NCI-H1092 (cell line): ENCODE results near the gene TPO.

Source experiments
- DNase-seq: peaks from one replicate; lab custom pipeline; 2025; lab: John Stamatoyannopoulos, UW

TPO gene

GRCh38 chr2:1527153-1527992, 114.1 kb downstream of the TPO start:
- DNase-seq, result no peak

DNA sequence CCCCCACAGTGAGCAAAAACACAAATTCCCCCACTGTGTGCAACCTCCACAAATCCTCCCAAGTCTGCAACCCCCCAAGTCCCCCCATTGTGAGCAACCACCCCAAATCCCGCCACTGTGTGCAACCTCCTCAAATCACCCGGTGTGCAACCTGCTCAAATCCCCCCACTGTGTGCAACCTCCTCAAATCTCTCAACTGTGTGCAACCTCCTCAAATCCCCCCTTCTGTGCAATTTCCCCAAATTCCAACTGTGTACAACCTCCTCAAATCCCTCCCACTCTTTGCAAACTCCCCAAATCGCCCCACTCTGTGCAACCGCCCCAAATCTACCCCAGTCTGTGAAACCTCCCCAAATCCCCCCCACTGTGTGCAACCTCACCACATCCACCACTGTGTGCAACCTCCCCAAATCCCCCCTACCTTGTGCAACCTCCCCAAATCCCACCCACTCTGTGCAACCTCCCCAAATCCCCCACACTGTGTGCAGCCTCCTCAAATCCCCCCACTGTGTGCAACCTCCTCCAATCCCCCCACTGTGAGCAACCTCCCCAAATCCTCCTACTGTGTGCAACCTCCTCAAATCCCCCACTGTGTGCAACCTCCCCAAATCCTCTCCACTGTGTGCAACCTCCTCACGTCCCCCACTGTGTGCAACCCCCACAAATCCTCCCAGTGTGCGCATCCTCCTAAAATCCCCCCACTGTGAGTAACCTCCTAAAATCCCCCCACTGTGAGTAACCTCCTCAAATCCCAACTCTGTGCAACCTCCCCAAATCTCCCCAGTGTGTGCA, 115.2 kb downstream of the TPO start:
- DNase-seq, result no peak

GRCh38 chr2:1538663-1539062, 125.4 kb downstream of the TPO start:
- DNase-seq, result peak; percentile 37

- no peak for DNase-seq
These were observed 126.2 kb downstream of the TPO start for GRCh38 chr2:1539441-1539840.

DNA sequence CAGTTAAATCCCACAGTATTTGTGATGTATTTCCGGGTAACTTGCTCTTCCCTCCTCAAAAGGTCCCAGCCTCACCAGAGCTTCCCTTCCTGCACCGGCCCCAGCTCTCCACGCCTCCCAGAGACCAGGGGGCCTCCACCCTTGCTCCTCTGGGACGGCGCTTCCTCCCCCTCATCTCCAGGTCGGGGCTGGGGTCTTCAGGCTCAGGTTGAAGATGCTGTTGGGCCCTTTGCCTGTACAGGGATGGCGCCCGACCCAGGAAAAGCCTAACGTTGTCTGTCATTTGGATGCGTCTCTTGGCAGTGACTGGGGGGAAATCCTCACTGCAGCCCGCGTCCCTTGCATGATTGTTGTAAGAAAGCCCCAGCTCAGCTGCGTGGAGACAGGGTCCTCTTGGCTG, 126.7 kb downstream of the TPO start:
- DNase-seq, result no peak

GRCh38 chr2:1540481-1540880, 127.2 kb downstream of the TPO start:
- DNase-seq, result no peak

- DNase-seq, result no peak
These were observed 127.8 kb downstream of the TPO start for GRCh38 chr2:1541040-1541439.

GRCh38 chr2:1541819-1542475, 128.7 kb downstream of the TPO start:
- DNase-seq, result peak; percentile 47

DNA sequence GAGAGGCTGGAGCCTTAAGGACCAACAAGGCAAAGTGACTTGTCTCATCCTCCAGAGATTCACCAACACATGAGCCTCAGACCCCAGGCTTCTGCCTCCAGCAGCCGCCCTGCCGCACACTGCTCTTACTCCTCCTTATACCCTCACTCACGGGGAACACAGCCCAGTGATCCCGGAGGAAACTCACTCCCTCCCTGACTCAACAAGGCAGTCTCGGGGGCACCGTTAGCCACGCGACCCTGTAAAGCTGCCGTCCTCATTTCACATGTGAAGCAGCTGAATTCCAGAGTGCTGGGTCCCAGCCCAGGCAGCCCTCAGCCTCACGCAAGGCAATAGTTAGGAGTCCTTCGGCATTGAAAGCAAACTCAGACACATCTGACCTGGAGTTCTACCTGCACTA, 129.7 kb downstream of the TPO start:
- DNase-seq, result no peak

- no peak for DNase-seq
These were observed 130.7 kb downstream of the TPO start for GRCh38 chr2:1543776-1544477.

- no peak for DNase-seq
These were observed 131.3 kb downstream of the TPO start for GRCh38 chr2:1544478-1545069.

DNA sequence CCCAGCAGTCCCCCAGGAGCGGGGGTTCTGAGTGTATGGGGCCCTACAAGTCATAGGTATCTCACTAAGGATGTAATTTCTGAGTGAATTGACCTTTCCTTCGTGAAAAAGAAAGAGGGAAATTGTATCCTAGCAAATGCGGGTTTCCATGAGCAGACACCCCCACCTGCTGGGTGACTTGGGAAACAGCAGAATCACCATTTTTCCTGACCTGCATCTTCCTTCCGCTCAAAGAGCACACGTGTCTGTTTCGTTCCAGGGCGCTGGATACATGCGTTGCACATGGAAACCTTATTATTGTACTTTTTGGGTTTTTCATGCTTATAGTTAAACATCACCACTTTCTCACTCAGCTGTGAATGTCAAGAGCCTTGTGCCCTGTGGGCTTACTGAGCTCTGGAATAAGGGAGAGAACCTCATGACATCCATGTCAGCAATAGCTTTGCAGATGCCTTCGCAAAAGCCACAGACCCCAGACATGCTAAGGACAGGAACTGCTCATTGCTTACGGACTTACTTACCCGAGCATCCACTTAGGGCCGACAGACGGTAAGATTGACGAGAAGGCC, 132.8 kb downstream of the TPO start:
- DNase-seq, result no peak

DNA sequence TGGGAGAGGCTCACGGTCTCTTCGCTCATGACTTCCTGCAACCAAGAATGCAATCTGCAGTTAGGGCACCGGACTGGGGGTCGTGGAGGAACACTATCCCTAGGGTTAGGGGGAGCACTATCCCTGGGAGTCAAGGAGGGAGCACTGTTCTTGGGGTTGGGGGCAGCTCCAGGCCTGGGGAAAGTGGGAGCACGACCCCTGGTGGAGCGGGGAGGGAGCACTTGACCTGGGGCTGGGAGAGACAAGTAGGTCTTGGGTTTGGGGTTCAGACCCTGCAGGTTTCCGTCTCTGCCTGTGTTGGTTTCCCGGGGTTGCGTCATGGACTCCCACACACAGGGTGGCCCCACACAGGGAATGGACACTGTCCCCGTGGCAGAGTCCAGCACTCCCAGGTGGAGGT, 133.6 kb downstream of the TPO start:
- DNase-seq, result no peak

DNA sequence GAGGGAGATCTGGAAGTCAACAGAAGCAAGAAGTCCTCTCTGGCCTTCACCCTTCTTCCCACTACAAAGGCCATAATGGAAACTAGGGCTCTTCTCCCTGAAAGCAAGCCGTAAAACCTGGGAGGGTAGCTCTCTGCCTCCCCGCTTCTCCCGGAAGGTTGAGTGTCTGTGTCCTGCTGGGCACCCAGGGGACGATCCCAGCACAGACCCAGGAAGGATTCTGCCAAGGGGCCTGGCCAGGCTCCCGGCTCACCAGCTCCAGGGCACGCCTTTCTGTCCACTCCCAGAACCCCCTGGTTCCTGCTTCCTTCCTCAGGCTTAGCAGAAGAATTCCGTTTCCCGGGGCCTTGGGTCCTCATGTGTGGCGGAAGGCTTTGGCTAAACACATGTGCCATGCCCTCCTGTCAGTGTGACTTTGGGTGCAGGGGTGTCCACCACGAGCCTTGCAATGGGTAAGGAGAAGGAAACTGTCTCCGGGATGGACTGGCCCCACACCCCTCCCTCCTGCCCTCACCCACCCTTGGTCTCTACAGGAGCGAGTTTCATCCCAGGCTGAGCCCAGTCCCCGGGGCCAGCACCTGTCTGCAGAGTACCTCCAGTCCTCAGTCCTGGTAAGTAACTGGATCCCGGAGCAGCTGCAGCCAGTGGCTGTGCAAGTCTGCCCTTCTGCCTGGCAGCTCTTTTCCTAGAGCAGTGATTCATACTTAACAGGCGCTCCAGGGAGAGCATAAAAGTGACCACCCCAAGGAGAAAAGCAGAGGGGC, 135.8 kb downstream of the TPO start:
- DNase-seq, result no peak

- no peak for DNase-seq
These were observed 136.8 kb downstream of the TPO start for GRCh38 chr2:1550076-1550475.

GRCh38 chr2:1550658-1551316, 137.5 kb downstream of the TPO start:
- DNase-seq, result peak; percentile 36

- no peak for DNase-seq
These were observed 138.6 kb downstream of the TPO start for GRCh38 chr2:1551905-1552304.

- DNase-seq, result no peak
These were observed 139.3 kb downstream of the TPO start for GRCh38 chr2:1552611-1553010.

- no peak for DNase-seq
These were observed 140.5 kb downstream of the TPO start for GRCh38 chr2:1553671-1554295.

- DNase-seq, result no peak
These were observed 143.0 kb downstream of the TPO start for GRCh38 chr2:1556286-1556685.
